K562 (cell line): Measurements from ENCODE around the gene LRRK1. TPM values are rescaled to one million over a fixed set of nuclear protein-coding genes. Genes with fewer than 3 reads are reported as not detected.

Experiments used
- C11orf30 ChIP-seq: fragments of 450-650 bp; IDR thresholded peaks from 2 replicates; pipeline ENCODE4 v1.6.1; 2016; ENCODE audit warnings: low read depth, mild to moderate bottlenecking
- DEAF1 ChIP-seq: fragments of 450-650 bp; formaldehyde crosslinking; IDR thresholded peaks from 2 replicates; pipeline ENCODE4 v1.4.0; 2020; ENCODE audit warnings: mild to moderate bottlenecking, moderate library complexity
- E4F1 ChIP-seq: fragments of 250-450 bp; sonication (Bioruptor Pico); IDR thresholded peaks from 2 replicates; pipeline ENCODE4 v1.5.0; 2021; ENCODE audit warnings: mild to moderate bottlenecking, borderline replicate concordance
- GMEB1 ChIP-seq: fragments of 250-450 bp; sonication (Bioruptor Pico); IDR thresholded peaks from 2 replicates; pipeline ENCODE4 v1.4.0; 2020; ENCODE audit warnings: mild to moderate bottlenecking
- IRF1 ChIP-seq: sonication (generic); formaldehyde crosslinking; IDR thresholded peaks from 2 replicates; pipeline ENCODE4 v1.8.0; 2022; ENCODE audit warnings: missing genetic modification reagents, mild to moderate bottlenecking, borderline replicate concordance
- JUND ChIP-seq, 2 experiments: IDR thresholded peaks; 2 replicates in 1 of 2; 3 replicates in 1 of 2; pipeline ENCODE4 v1.6.1; 2011; ENCODE audit warnings: borderline replicate concordance in 2 of 2, low read depth in 2 of 2, low read length in 2 of 2, improper control_type of control experiment in 1 of 2, missing biosample characterization in 1 of 2, missing genetic modification characterization in 1 of 2, missing genetic modification reagents in 1 of 2
- KLF6 ChIP-seq: fragments of 250-450 bp; sonication (Bioruptor Pico); IDR thresholded peaks from 2 replicates; pipeline ENCODE4 v1.4.0; 2020; ENCODE audit warnings: mild to moderate bottlenecking, moderate library complexity, borderline replicate concordance
- LCOR ChIP-seq: sonication (generic); formaldehyde crosslinking; IDR thresholded peaks from 2 replicates; pipeline ENCODE4 v1.8.0; 2022; ENCODE audit warnings: mild to moderate bottlenecking, missing genetic modification reagents
- MAZ ChIP-seq, 2 experiments: fragments of 450-650 bp in 1 of 2; sonication (generic) in 1 of 2; formaldehyde crosslinking; IDR thresholded peaks in 1 of 2; conservative IDR thresholded peaks in 1 of 2; 2 replicates each; pipeline versions ENCODE4 v1.4.0 to v1.5.0; 2020; ENCODE audit warnings: mild to moderate bottlenecking in 1 of 2, missing genetic modification reagents in 1 of 2
- NCOA6 ChIP-seq: fragments of 450-650 bp; IDR thresholded peaks from 2 replicates; pipeline ENCODE4 v1.6.1; 2017; ENCODE audit warnings: mild to moderate bottlenecking
- POLR2A ChIP-seq: fragments of 450-650 bp; conservative IDR thresholded peaks from 2 replicates; pipeline ENCODE4 v1.6.1; 2016
- PPARD ChIP-seq: fragments of 250-450 bp; sonication (Bioruptor Pico); IDR thresholded peaks from 2 replicates; pipeline ENCODE4 v1.8.0; 2022; ENCODE audit warnings: inconsistent platforms, mild to moderate bottlenecking, moderate library complexity
- SMARCA4 ChIP-seq: fragments of 450-650 bp; IDR thresholded peaks from 2 replicates; pipeline ENCODE4 v1.6.1; 2016
- SRF ChIP-seq, 2 experiments: fragments of 250-450, 450-650 bp in 1 of 2; sonication (Bioruptor Pico) in 1 of 2; sonication (generic) in 1 of 2; formaldehyde crosslinking; IDR thresholded peaks; 2 replicates each; pipeline versions ENCODE4 v1.5.0 to v1.5.1; 2020 to 2022; ENCODE audit warnings: mild to moderate bottlenecking in 1 of 2, missing genetic modification reagents in 1 of 2
- STAG1 ChIP-seq: sonication (generic); formaldehyde crosslinking; IDR thresholded peaks from 2 replicates; pipeline ENCODE4 v1.5.0; 2020; ENCODE audit warnings: missing genetic modification reagents, borderline replicate concordance
- TAF9B ChIP-seq: fragments of 450-650 bp; IDR thresholded peaks from 2 replicates; pipeline ENCODE4 v1.6.1; 2018; ENCODE audit warnings: mild to moderate bottlenecking; ENCODE audit not compliant: partially characterized antibody
- TARDBP ChIP-seq: fragments of 450-650 bp; IDR thresholded peaks from 2 replicates; pipeline ENCODE4 v1.6.1; 2016
- ZNF12 ChIP-seq: sonication (generic); formaldehyde crosslinking; IDR thresholded peaks from 2 replicates; pipeline ENCODE4 v1.4.0; 2020; ENCODE audit warnings: mild to moderate bottlenecking, missing genetic modification reagents
- ZNF449 ChIP-seq: fragments of 250-450 bp; sonication (Bioruptor Pico); IDR thresholded peaks from 2 replicates; pipeline ENCODE4 v1.8.0; 2022; ENCODE audit warnings: moderate library complexity, mild to moderate bottlenecking, inconsistent platforms
- polyA plus RNA-seq, 8 experiments: library from polyadenylated mRNA; depleted of rRNA in 4 of 8; stranded (reverse) in 5 of 8; unstranded in 3 of 8; fragments of >200 nt; fragmentation: Nextera tagmentation in 2 of 8; fragmentation: Illumina TruSeq in 1 of 8; extraction: Ambion mirVana in 2 of 8; extraction: Trizol in 1 of 8; gene quantifications; 2 replicates each; pipeline versions ENCODE4 v1.2.1 to v1.2.3, GENCODE V29; 2011 to 2014; ENCODE audit warnings: inconsistent platforms in 1 of 8, missing spikeins in 1 of 8
- total RNA-seq, 7 experiments: library from RNA; depleted of rRNA in 6 of 7; stranded (reverse); fragments of >200 nt in 6 of 7; fragmentation: Illumina TruSeq in 2 of 7; extraction: Trizol in 2 of 7; gene quantifications; 2 replicates each; pipeline versions ENCODE4 v1.2.1 to v1.2.3, GENCODE V29; 2011 to 2021; ENCODE audit warnings: low replicate concordance in 1 of 7

LRRK1 gene
- total and polyA plus RNA-seq, 9 of the 15 experiments (the other 6 are each of a cell fraction or from before 2014, with no cell fraction given): 0.01 to 1.5 (median 0.11) TPM

GRCh38 chr15:101006931-101007691 is 88.0 kb downstream of the LRRK1 start (continued):
- TF ChIP-seq ZNF449 (CRISPR knock-in tag) (no peak), LCOR (CRISPR knock-in tag) (no peak), PPARD (CRISPR knock-in tag) (no peak), E4F1 (no peak), TARDBP (0 out of 2 replicates have a peak, but pooled peaks have one; percentile 33), IRF1 (CRISPR knock-in tag) (no peak), POLR2A (no peak), JUND (IDR thresholded peaks at IDR 0.05; ENCODE audit: borderline replicate concordance, low read depth, low read length) (peak; percentile 51; the same call in 1 of the 2 replicates), JUND (tag; IDR thresholded peaks at IDR 0.05; ENCODE audit: borderline replicate concordance, low read depth, low read length) (no peak), SRF (CRISPR knock-in tag; IDR thresholded peaks at IDR 0.05) (0 out of 4 replicates have a peak, but pooled peaks of 1 of the 2 experiments have one; percentile 19), KLF6 (CRISPR knock-in tag) (no peak), DEAF1 (CRISPR knock-in tag) (peak; percentile 78), TAF9B (no peak), GMEB1 (CRISPR knock-in tag) (no peak), ZNF12 (CRISPR knock-in tag) (peak; percentile 80; the same call in 1 of the 2 replicates), SMARCA4 (no peak), NCOA6 (no peak), MAZ (CRISPR knock-in tag; conservative IDR thresholded peaks at IDR 0.05 in 1 of 2, IDR thresholded peaks at IDR 0.05 in 1 of 2) (peak in 1 of 2 experiments; percentile 41; a peak in 1 of 4 replicates), STAG1 (CRISPR knock-in tag) (peak; percentile 77; the same call in 1 of the 2 replicates), C11orf30 (no peak)
